Measurements from ENCODE around the gene CXCR5. TPM values are rescaled to one million over a fixed set of nuclear protein-coding genes. Genes with fewer than 3 reads are reported as not detected.

Gene CXCR5
- polyA plus RNA-seq, 1 donor (not counting 4 experiments of a cell fraction or from before 2014, with no cell fraction given): not detected

- H3K27ac ChIP-seq (ENCODE audit: control insufficient read depth, insufficient read depth, low read length): no peak overlapping the region
- DNase-seq (ENCODE audit: low read depth, low spot score): no peak
- peaks cover 23% of the 10 kb centered on the region for H3K4me1 ChIP-seq (ENCODE audit: control insufficient read depth, extremely low read depth, insufficient read depth, low read length)
- no peaks in the 10 kb centered on the region for H3K9me1 ChIP-seq (ENCODE audit: control insufficient read depth, extremely low read depth, insufficient read depth, low read length)
- H3K27me3 ChIP-seq (ENCODE audit: control insufficient read depth, extremely low read depth, insufficient read depth, low read length): no peaks in the 10 kb centered on the region
- H3K4me3 ChIP-seq (ENCODE audit: control insufficient read depth in 2 of 3, extremely low read depth in 1 of 3, insufficient read depth in 2 of 3, low read depth in 1 of 3, low read length in 3 of 3): no peak overlapping the region
- no peak for FAIRE-seq
- no peak overlapping the region for H2AFZ ChIP-seq (ENCODE audit: control insufficient read depth, low read length)
- no peak for TF ChIP-seq CTCF (optimal IDR thresholded peaks at IDR 0.05 in 1 of 3, IDR thresholded peaks at IDR 0.05 in 1 of 3, conservative IDR thresholded peaks at IDR 0.05 in 1 of 3; ENCODE audit: extremely low read depth in 1 of 3, insufficient read depth in 2 of 3, low read length in 3 of 3)
- no peak overlapping the region for H3K4me2 ChIP-seq (ENCODE audit: control insufficient read depth, extremely low read depth, insufficient read depth, low read depth, low read length)
- no peaks in the 10 kb centered on the region for H3K79me2 ChIP-seq (ENCODE audit: control insufficient read depth, insufficient read depth, low read length)
- dilution Hi-C loops (cut with MboI; ENCODE audit: extremely low pct_ligation_motif_present, low sequenced_read_pairs): no loop called here
- H3K9ac ChIP-seq (ENCODE audit: control insufficient read depth, extremely low read depth, insufficient read depth, low read length): no peak overlapping the region
- no peaks in the 10 kb centered on the region for H3K36me3 ChIP-seq (ENCODE audit: control insufficient read depth in 2 of 2, extremely low read depth in 1 of 2, insufficient read depth in 2 of 2, low read length in 2 of 2)
- H4K20me1 ChIP-seq (ENCODE audit: control insufficient read depth, extremely low read depth, insufficient read depth, low read length): no peaks in the 10 kb centered on the region
- no peaks in the 10 kb centered on the region for H3K9me3 ChIP-seq (ENCODE audit: control insufficient read depth, low read depth, low read length)
Measured at GRCh38 chr11:118931571-118931970, 47.9 kb downstream of the CXCR5 start.

GRCh38 chr11:118933486-118933885 lies 49.8 kb downstream of the CXCR5 start:
- Histone ChIP-seq H3K27ac (ENCODE audit: control insufficient read depth, insufficient read depth, low read length) (no peak overlapping the region), H3K27me3 (ENCODE audit: control insufficient read depth, extremely low read depth, insufficient read depth, low read length) (no peaks in the 10 kb centered on the region), H3K36me3 (ENCODE audit: control insufficient read depth in 2 of 2, extremely low read depth in 1 of 2, insufficient read depth in 2 of 2, low read length in 2 of 2) (no peaks in the 10 kb centered on the region), H3K9me3 (ENCODE audit: control insufficient read depth, low read depth, low read length) (no peaks in the 10 kb centered on the region), H3K79me2 (ENCODE audit: control insufficient read depth, insufficient read depth, low read length) (no peaks in the 10 kb centered on the region), H3K9me1 (ENCODE audit: control insufficient read depth, extremely low read depth, insufficient read depth, low read length) (no peaks in the 10 kb centered on the region), H3K4me3 (ENCODE audit: control insufficient read depth in 2 of 3, extremely low read depth in 1 of 3, insufficient read depth in 2 of 3, low read depth in 1 of 3, low read length in 3 of 3) (no peak overlapping the region), H3K9ac (ENCODE audit: control insufficient read depth, extremely low read depth, insufficient read depth, low read length) (no peak overlapping the region), H3K4me1 (ENCODE audit: control insufficient read depth, extremely low read depth, insufficient read depth, low read length) (peaks cover 18% of the 10 kb centered on the region), H2AFZ (ENCODE audit: control insufficient read depth, low read length) (no peak overlapping the region), H4K20me1 (ENCODE audit: control insufficient read depth, extremely low read depth, insufficient read depth, low read length) (no peaks in the 10 kb centered on the region), H3K4me2 (ENCODE audit: control insufficient read depth, extremely low read depth, insufficient read depth, low read depth, low read length) (no peak overlapping the region)
- TF ChIP-seq EZH2 (IDR thresholded peaks at IDR 0.05; ENCODE audit: low read length) (no peak), CTCF (optimal IDR thresholded peaks at IDR 0.05 in 1 of 3, IDR thresholded peaks at IDR 0.05 in 1 of 3, conservative IDR thresholded peaks at IDR 0.05 in 1 of 3; ENCODE audit: extremely low read depth in 1 of 3, insufficient read depth in 2 of 3, low read length in 3 of 3) (no peak)
- no peak for FAIRE-seq
- DNase-seq (ENCODE audit: low read depth, low spot score): no peak
- dilution Hi-C loops (cut with MboI; ENCODE audit: extremely low pct_ligation_motif_present, low sequenced_read_pairs): no loop called here

All from keratinocyte (primary cell).